Measurements from ENCODE around the gene DSTYK. TPM values are rescaled to one million over a fixed set of nuclear protein-coding genes. Genes with fewer than 3 reads are reported as not detected.

DSTYK gene
- total and polyA plus RNA-seq, 2 experiments from 2014 or later = 6.1 to 10.7 TPM

DNA sequence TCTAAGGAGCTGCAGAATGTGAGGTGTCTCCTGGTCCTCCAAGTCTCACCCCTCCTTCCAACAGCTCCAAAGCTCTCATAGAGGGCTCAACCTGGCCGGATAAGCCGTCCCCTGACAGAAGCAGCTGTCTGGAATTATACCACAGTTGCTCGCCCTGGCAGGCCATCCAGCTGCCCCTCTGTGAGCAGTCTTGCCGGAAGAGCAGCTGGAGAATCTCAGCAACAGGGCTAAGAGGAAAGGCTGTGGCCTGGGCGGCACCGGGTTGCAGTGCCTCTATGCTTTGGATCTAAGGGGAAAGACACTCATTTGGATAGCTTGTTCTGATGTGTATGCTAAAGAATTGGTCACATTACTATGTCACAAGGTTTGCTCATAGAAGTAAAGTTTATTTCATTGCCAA, 28.6 kb upstream of the DSTYK start:
- Mint-ChIP-seq H3K4me3 (no peak overlapping the region), H3K27ac (no peak overlapping the region), H3K27me3 (ENCODE audit: insufficient read depth, low read depth, poor library complexity) (no peaks in the 10 kb centered on the region), H3K4me1 (peaks cover 2% of the 10 kb centered on the region; the same call in 1 of the 3 replicates), H3K36me3 (ENCODE audit: low read depth) (peaks cover 3% of the 10 kb centered on the region; the same call in 1 of the 3 replicates), H3K9me3 (no peaks in the 10 kb centered on the region)
- no peak overlapping the region for H2AFZ ChIP-seq
- H3K27ac ChIP-seq (ENCODE audit: low read depth) = no peak overlapping the region
- DNase-seq (ENCODE audit: low spot score) (no peak), ATAC-seq (no peak)
- no peak overlapping the region for H3K4me3 ChIP-seq
- no peaks in the 10 kb centered on the region for H3K36me3 ChIP-seq (ENCODE audit: insufficient read depth)
- no peaks in the 10 kb centered on the region for H3K79me2 ChIP-seq (replicated peaks; ENCODE audit: insufficient read depth)
- H3K4me2 ChIP-seq = no peak overlapping the region
- no peaks in the 10 kb centered on the region for H3K9me2 ChIP-seq (ENCODE audit: insufficient read depth)
- H3K27me3 ChIP-seq (ENCODE audit: insufficient read depth) = no peaks in the 10 kb centered on the region
- no peaks in the 10 kb centered on the region for H3K4me1 ChIP-seq (ENCODE audit: insufficient read depth)
- no peak for TF ChIP-seq POLR2AphosphoS5 (IDR thresholded peaks at IDR 0.05; ENCODE audit: low read depth)
- H3F3A ChIP-seq (replicated peaks; ENCODE audit: low read depth) = 0 out of 2 replicates have a peak, but pooled peaks cover 3% of the 10 kb centered on the region
- peaks cover 4% of the 10 kb centered on the region for H4K20me1 ChIP-seq (replicated peaks; ENCODE audit: insufficient read depth)

GRCh38 chr1:205239078-205239477, 27.6 kb upstream of the DSTYK start:
- DNase-seq (ENCODE audit: low spot score) = no peak
- Histone ChIP-seq H3K79me2 (replicated peaks; ENCODE audit: insufficient read depth) (no peaks in the 10 kb centered on the region), H3K36me3 (ENCODE audit: insufficient read depth) (no peaks in the 10 kb centered on the region), H3K27me3 (ENCODE audit: insufficient read depth) (no peaks in the 10 kb centered on the region), H4K20me1 (replicated peaks; ENCODE audit: insufficient read depth) (peaks cover 4% of the 10 kb centered on the region), H3F3A (replicated peaks; ENCODE audit: low read depth) (0 out of 2 replicates have a peak, but pooled peaks cover 3% of the 10 kb centered on the region), H3K4me2 (no peak overlapping the region), H3K4me3 (no peak overlapping the region), H3K27ac (ENCODE audit: low read depth) (no peak overlapping the region), H3K9me2 (ENCODE audit: insufficient read depth) (no peaks in the 10 kb centered on the region), H3K4me1 (ENCODE audit: insufficient read depth) (no peaks in the 10 kb centered on the region), H2AFZ (no peak overlapping the region)
- Mint-ChIP-seq H3K4me1 (peaks cover 2% of the 10 kb centered on the region; the same call in 1 of the 3 replicates), H3K27ac (no peak overlapping the region), H3K36me3 (ENCODE audit: low read depth) (peaks cover 3% of the 10 kb centered on the region; the same call in 1 of the 3 replicates), H3K27me3 (ENCODE audit: insufficient read depth, low read depth, poor library complexity) (no peaks in the 10 kb centered on the region), H3K9me3 (no peaks in the 10 kb centered on the region), H3K4me3 (no peak overlapping the region)
- ATAC-seq = no peak
- TF ChIP-seq STAT1 (IDR thresholded peaks at IDR 0.05; ENCODE audit: unreplicated experiment) (no peak), NANOG (IDR thresholded peaks at IDR 0.05; ENCODE audit: borderline replicate concordance) (no peak), CREB1 (CRISPR knock-in tag; IDR thresholded peaks at IDR 0.05; ENCODE audit: low read depth) (no peak), POLR2AphosphoS5 (IDR thresholded peaks at IDR 0.05; ENCODE audit: low read depth) (no peak), ZNF114 (CRISPR knock-in tag; IDR thresholded peaks at IDR 0.05) (no peak), EZH2 (IDR thresholded peaks at IDR 0.05; ENCODE audit: low read depth, unreplicated experiment) (no peak), JUNB (IDR thresholded peaks at IDR 0.05; ENCODE audit: unreplicated experiment) (no peak)
- TF ChIP-seq, protein P1, sequence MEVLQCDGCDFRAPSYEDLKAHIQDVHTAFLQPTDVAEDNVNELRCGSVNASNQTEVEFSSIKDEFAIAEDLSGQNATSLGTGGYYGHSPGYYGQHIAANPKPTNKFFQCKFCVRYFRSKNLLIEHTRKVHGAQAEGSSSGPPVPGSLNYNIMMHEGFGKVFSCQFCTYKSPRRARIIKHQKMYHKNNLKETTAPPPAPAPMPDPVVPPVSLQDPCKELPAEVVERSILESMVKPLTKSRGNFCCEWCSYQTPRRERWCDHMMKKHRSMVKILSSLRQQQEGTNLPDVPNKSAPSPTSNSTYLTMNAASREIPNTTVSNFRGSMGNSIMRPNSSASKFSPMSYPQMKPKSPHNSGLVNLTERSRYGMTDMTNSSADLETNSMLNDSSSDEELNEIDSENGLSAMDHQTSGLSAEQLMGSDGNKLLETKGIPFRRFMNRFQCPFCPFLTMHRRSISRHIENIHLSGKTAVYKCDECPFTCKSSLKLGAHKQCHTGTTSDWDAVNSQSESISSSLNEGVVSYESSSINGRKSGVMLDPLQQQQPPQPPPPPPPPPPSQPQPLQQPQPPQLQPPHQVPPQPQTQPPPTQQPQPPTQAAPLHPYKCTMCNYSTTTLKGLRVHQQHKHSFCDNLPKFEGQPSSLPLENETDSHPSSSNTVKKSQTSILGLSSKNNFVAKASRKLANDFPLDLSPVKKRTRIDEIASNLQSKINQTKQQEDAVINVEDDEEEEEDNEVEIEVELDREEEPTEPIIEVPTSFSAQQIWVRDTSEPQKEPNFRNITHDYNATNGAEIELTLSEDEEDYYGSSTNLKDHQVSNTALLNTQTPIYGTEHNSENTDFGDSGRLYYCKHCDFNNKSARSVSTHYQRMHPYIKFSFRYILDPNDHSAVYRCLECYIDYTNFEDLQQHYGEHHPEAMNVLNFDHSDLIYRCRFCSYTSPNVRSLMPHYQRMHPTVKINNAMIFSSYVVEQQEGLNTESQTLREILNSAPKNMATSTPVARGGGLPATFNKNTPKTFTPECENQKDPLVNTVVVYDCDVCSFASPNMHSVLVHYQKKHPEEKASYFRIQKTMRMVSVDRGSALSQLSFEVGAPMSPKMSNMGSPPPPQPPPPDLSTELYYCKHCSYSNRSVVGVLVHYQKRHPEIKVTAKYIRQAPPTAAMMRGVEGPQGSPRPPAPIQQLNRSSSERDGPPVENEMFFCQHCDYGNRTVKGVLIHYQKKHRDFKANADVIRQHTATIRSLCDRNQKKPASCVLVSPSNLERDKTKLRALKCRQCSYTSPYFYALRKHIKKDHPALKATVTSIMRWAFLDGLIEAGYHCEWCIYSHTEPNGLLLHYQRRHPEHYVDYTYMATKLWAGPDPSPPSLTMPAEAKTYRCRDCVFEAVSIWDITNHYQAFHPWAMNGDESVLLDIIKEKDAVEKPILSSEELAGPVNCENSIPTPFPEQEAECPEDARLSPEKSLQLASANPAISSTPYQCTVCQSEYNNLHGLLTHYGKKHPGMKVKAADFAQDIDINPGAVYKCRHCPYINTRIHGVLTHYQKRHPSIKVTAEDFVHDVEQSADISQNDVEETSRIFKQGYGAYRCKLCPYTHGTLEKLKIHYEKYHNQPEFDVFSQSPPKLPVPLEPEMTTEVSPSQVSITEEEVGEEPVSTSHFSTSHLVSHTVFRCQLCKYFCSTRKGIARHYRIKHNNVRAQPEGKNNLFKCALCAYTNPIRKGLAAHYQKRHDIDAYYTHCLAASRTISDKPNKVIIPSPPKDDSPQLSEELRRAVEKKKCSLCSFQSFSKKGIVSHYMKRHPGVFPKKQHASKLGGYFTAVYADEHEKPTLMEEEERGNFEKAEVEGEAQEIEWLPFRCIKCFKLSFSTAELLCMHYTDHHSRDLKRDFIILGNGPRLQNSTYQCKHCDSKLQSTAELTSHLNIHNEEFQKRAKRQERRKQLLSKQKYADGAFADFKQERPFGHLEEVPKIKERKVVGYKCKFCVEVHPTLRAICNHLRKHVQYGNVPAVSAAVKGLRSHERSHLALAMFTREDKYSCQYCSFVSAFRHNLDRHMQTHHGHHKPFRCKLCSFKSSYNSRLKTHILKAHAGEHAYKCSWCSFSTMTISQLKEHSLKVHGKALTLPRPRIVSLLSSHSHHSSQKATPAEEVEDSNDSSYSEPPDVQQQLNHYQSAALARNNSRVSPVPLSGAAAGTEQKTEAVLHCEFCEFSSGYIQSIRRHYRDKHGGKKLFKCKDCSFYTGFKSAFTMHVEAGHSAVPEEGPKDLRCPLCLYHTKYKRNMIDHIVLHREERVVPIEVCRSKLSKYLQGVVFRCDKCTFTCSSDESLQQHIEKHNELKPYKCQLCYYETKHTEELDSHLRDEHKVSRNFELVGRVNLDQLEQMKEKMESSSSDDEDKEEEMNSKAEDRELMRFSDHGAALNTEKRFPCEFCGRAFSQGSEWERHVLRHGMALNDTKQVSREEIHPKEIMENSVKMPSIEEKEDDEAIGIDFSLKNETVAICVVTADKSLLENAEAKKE (CRISPR knock-in tag; IDR thresholded peaks at IDR 0.05) = no peak
- TF ChIP-seq, protein P2, sequence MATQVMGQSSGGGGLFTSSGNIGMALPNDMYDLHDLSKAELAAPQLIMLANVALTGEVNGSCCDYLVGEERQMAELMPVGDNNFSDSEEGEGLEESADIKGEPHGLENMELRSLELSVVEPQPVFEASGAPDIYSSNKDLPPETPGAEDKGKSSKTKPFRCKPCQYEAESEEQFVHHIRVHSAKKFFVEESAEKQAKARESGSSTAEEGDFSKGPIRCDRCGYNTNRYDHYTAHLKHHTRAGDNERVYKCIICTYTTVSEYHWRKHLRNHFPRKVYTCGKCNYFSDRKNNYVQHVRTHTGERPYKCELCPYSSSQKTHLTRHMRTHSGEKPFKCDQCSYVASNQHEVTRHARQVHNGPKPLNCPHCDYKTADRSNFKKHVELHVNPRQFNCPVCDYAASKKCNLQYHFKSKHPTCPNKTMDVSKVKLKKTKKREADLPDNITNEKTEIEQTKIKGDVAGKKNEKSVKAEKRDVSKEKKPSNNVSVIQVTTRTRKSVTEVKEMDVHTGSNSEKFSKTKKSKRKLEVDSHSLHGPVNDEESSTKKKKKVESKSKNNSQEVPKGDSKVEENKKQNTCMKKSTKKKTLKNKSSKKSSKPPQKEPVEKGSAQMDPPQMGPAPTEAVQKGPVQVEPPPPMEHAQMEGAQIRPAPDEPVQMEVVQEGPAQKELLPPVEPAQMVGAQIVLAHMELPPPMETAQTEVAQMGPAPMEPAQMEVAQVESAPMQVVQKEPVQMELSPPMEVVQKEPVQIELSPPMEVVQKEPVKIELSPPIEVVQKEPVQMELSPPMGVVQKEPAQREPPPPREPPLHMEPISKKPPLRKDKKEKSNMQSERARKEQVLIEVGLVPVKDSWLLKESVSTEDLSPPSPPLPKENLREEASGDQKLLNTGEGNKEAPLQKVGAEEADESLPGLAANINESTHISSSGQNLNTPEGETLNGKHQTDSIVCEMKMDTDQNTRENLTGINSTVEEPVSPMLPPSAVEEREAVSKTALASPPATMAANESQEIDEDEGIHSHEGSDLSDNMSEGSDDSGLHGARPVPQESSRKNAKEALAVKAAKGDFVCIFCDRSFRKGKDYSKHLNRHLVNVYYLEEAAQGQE (IDR thresholded peaks at IDR 0.05; ENCODE audit: unreplicated experiment) = no peak
- TF ChIP-seq, protein P3, sequence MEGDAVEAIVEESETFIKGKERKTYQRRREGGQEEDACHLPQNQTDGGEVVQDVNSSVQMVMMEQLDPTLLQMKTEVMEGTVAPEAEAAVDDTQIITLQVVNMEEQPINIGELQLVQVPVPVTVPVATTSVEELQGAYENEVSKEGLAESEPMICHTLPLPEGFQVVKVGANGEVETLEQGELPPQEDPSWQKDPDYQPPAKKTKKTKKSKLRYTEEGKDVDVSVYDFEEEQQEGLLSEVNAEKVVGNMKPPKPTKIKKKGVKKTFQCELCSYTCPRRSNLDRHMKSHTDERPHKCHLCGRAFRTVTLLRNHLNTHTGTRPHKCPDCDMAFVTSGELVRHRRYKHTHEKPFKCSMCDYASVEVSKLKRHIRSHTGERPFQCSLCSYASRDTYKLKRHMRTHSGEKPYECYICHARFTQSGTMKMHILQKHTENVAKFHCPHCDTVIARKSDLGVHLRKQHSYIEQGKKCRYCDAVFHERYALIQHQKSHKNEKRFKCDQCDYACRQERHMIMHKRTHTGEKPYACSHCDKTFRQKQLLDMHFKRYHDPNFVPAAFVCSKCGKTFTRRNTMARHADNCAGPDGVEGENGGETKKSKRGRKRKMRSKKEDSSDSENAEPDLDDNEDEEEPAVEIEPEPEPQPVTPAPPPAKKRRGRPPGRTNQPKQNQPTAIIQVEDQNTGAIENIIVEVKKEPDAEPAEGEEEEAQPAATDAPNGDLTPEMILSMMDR (conservative IDR thresholded peaks at IDR 0.05; ENCODE audit: low read depth in 2 of 2) = no peak

Data from GM23338 (cell line).